Peyer's patch (tissue), 4 donors: Measurements from ENCODE around the gene ZNF628. TPM values are rescaled to one million over a fixed set of nuclear protein-coding genes. Genes with fewer than 3 reads are reported as not detected.
A peak's percentile ranks its signal among the peaks of the same experiment; 100 is the strongest.

Experiments
- DNase-seq, 3 donors: peaks; one replicate each; pipeline ENCODE4 v3.0.0-alpha.2; 2017 to 2019
- H3K27ac ChIP-seq, 4 donors: fragments of 200-600 bp; sonication (generic); one replicate each; pipeline ENCODE4 v1.5.1; 2016 to 2019
- H3K27me3 ChIP-seq, 2 donors: fragments of 200-600 bp; sonication (generic); one replicate each; pipeline ENCODE4 v1.5.1; 2019
- H3K36me3 ChIP-seq, 3 donors: fragments of 200-600 bp; sonication (generic); one replicate each; pipeline ENCODE4 v1.5.1; 2016 to 2019
- H3K4me1 ChIP-seq, 4 donors: fragments of 200-600 bp; sonication (generic); one replicate each; pipeline ENCODE4 v1.5.1; 2016 to 2019
- H3K4me3 ChIP-seq, 4 donors: fragments of 200-600 bp; sonication (generic); 1 replicate in 3 of 4; 2 replicates in 1 of 4; pipeline ENCODE4 v1.5.1; 2016 to 2019; ENCODE audit warnings: mild to moderate bottlenecking in 1 of 4
- H3K9me3 ChIP-seq, 4 donors: fragments of 200-600 bp; sonication (generic); one replicate each; pipeline ENCODE4 v1.5.1; 2016 to 2019; ENCODE audit warnings: mild to moderate bottlenecking in 1 of 4
- CTCF ChIP-seq, 6 experiments: fragments of 450-650 bp in 4 of 6; fragments of 200-600 bp in 2 of 6; sonication (generic) in 1 of 6; IDR thresholded peaks; one replicate each; pipeline ENCODE4 v1.5.1; 2017 to 2019; ENCODE audit warnings: antibody characterized with exemption in 6 of 6, mild to moderate bottlenecking in 3 of 6, moderate library complexity in 1 of 6
- POLR2A ChIP-seq, 2 donors: fragments of 450-650 bp; IDR thresholded peaks; one replicate each; pipeline ENCODE4 v1.5.1; 2017; ENCODE audit warnings: antibody characterized with exemption in 2 of 2, mild to moderate bottlenecking in 2 of 2, moderate library complexity in 2 of 2
- total RNA-seq, 4 donors: library from RNA; depleted of rRNA; stranded (reverse); fragments of >200 nt; gene quantifications; one replicate each; pipeline ENCODE4 v1.1.0, GENCODE V29; 2016

ZNF628 gene
- total RNA-seq, 4 donors from 2014 or later, result 10.1 to 47.0 (median 15.5) TPM

GRCh38 chr19:55481794-55482155 lies 5.4 kb downstream of the ZNF628 start:
- H3K36me3 ChIP-seq, result peaks cover 0 to 27% (median 0%) of the 10 kb centered on the region in 3 donors
- H3K4me3 ChIP-seq, result no peak overlapping the region
- no peak for TF ChIP-seq CTCF (IDR thresholded peaks at IDR 0.05)
- no peak for TF ChIP-seq POLR2A (IDR thresholded peaks at IDR 0.05)
- peaks cover 0 to 41% (median 14%) of the 10 kb centered on the region in 4 donors for H3K4me1 ChIP-seq
- no peak for DNase-seq
- no peak overlapping the region for H3K27ac ChIP-seq
- no peaks in the 10 kb centered on the region for H3K9me3 ChIP-seq
- H3K27me3 ChIP-seq, result no peaks in the 10 kb centered on the region

- no peak for DNase-seq
- H3K36me3 ChIP-seq, result peaks cover 0 to 27% (median 0%) of the 10 kb centered on the region in 3 donors
- H3K9me3 ChIP-seq, result no peaks in the 10 kb centered on the region
- H3K4me3 ChIP-seq, result no peak overlapping the region
- peaks cover 0 to 44% (median 14%) of the 10 kb centered on the region in 4 donors for H3K4me1 ChIP-seq
- no peaks in the 10 kb centered on the region for H3K27me3 ChIP-seq
- no peak for TF ChIP-seq POLR2A (IDR thresholded peaks at IDR 0.05)
- no peak overlapping the region for H3K27ac ChIP-seq
These were observed 5.9 kb downstream of the ZNF628 start for GRCh38 chr19:55482156-55482961.

GRCh38 chr19:55482967-55483705 lies 6.7 kb downstream of the ZNF628 start:
- H3K4me1 ChIP-seq, result peaks cover 0 to 43% (median 12%) of the 10 kb centered on the region in 4 donors
- TF ChIP-seq CTCF (IDR thresholded peaks at IDR 0.05) (no peak), POLR2A (IDR thresholded peaks at IDR 0.05) (no peak)
- no peak for DNase-seq

GRCh38 chr19:55483706-55484592 lies 7.5 kb downstream of the ZNF628 start:
- Histone ChIP-seq H3K27ac (peak overlapping the region in 3 of 4 donors; percentile 79 to 87 (median 81)), H3K4me1 (peaks cover 0 to 42% (median 12%) of the 10 kb centered on the region in 4 donors), H3K4me3 (peak overlapping the region; percentile 51 to 64 (median 58)), H3K9me3 (no peaks in the 10 kb centered on the region), H3K27me3 (no peaks in the 10 kb centered on the region), H3K36me3 (peaks cover 0 to 27% (median 0%) of the 10 kb centered on the region in 3 donors)
- DNase-seq, result no peak
- TF ChIP-seq CTCF (IDR thresholded peaks at IDR 0.05), result no peak
- TF ChIP-seq POLR2A (IDR thresholded peaks at IDR 0.05), result no peak

More at GRCh38 chr19:55482967-55483705, 6.7 kb downstream of the ZNF628 start:
- Histone ChIP-seq H3K4me3 (no peak overlapping the region), H3K27ac (no peak overlapping the region), H3K36me3 (peaks cover 0 to 27% (median 0%) of the 10 kb centered on the region in 3 donors), H3K9me3 (no peaks in the 10 kb centered on the region), H3K27me3 (no peaks in the 10 kb centered on the region)

- peak in 2 of 3 donors; percentile 48 to 63 for DNase-seq
- peak within 1 kb of the TSS; percentile 77 to 87 (median 80) for H3K27ac ChIP-seq
- no peaks in the 10 kb centered on the region for H3K27me3 ChIP-seq
- TF ChIP-seq CTCF (IDR thresholded peaks at IDR 0.05) (no peak), POLR2A (IDR thresholded peaks at IDR 0.05) (no peak)
- peaks cover 0 to 27% (median 0%) of the 10 kb centered on the region in 3 donors for H3K36me3 ChIP-seq
- no peaks in the 10 kb centered on the region for H3K9me3 ChIP-seq
- peak within 1 kb of the TSS; percentile 51 to 64 (median 58) for H3K4me3 ChIP-seq
- peaks cover 0 to 42% (median 12%) of the 10 kb centered on the region in 4 donors for H3K4me1 ChIP-seq
These were observed 8.4 kb downstream of the ZNF628 start, which contains the start of gene NAT14 for GRCh38 chr19:55484593-55485438. NAT14 (plus strand) TSS chr19:55485188; CDS start chr19:55485709, 521 bp downstream.
